HEK293 (cell line): ENCODE measurements around the gene ADGRG7.

Experiments used
- CTCF ChIA-PET: fragments of 350-600 bp; formaldehyde crosslinking; extraction: SDS; loops from one replicate; lab custom pipeline; 2021; ENCODE audit warnings: antibody characterized with exemption; lab: Yijun Ruan, JAX
- POLR2A ChIA-PET: fragments of 300-600 bp; formaldehyde crosslinking; extraction: SDS; loops from one replicate; lab custom pipeline; 2020; ENCODE audit warnings: antibody characterized with exemption, inconsistent platforms; lab: Yijun Ruan, JAX
- H3K27ac ChIP-seq: fragments of 200-500 bp; sonication (Bioruptor generic); 2 replicates; pipeline ENCODE4 v1.5.1; 2014; ENCODE audit warnings: low read depth, low read length, control low read depth, inconsistent platforms; ENCODE audit errors: extremely low read depth
- H3K36me3 ChIP-seq, 2 experiments: fragments of 200-500 bp in 1 of 2; sonication (Bioruptor generic) in 1 of 2; 1 replicate in 1 of 2; 2 replicates in 1 of 2; pipeline ENCODE4 v1.5.1; 2014 to 2017; ENCODE audit warnings: inconsistent platforms in 2 of 2, low read length in 2 of 2; ENCODE audit not compliant: control insufficient read depth in 2 of 2, insufficient read depth in 1 of 2
- H3K4me1 ChIP-seq: fragments of 200-500 bp; sonication (Bioruptor generic); 2 replicates; pipeline ENCODE4 v1.5.1; 2014; ENCODE audit warnings: mild to moderate bottlenecking, low read length, inconsistent platforms; ENCODE audit not compliant: control insufficient read depth, insufficient read depth
- H3K4me3 ChIP-seq: 2 replicates; pipeline ENCODE4 v1.5.1; 2011; ENCODE audit warnings: low read depth, mild to moderate bottlenecking, control low read depth, low read length, moderate library complexity
- H3K9me3 ChIP-seq: fragments of 200-500 bp; sonication (Bioruptor generic); 2 replicates; pipeline ENCODE4 v1.5.1; 2014; ENCODE audit warnings: low read depth, low read length, inconsistent platforms; ENCODE audit not compliant: control insufficient read depth, insufficient read depth
- BCL6B ChIP-seq: fragments of 450-650 bp; formaldehyde crosslinking; IDR thresholded peaks from 2 replicates; pipeline ENCODE4 v1.5.1; 2017; ENCODE audit warnings: missing biosample characterization, missing genetic modification characterization
- GLIS1 ChIP-seq: fragments of 450-650 bp; formaldehyde crosslinking; IDR thresholded peaks from 2 replicates; pipeline ENCODE4 v1.5.1; 2016; ENCODE audit warnings: missing biosample characterization, missing genetic modification characterization
- HOXC10 ChIP-seq: sonication (generic); formaldehyde crosslinking; IDR thresholded peaks from 2 replicates; pipeline ENCODE4 v1.8.1; 2023; ENCODE audit warnings: mild to moderate bottlenecking, missing genetic modification reagents
- KLF8 ChIP-seq: fragments of 450-650 bp; formaldehyde crosslinking; IDR thresholded peaks from 2 replicates; pipeline ENCODE4 v1.5.1; 2016; ENCODE audit warnings: missing biosample characterization, missing genetic modification characterization
- MYNN ChIP-seq: fragments of 450-650 bp; formaldehyde crosslinking; IDR thresholded peaks from 2 replicates; pipeline ENCODE4 v1.5.1; 2016; ENCODE audit warnings: missing biosample characterization, missing genetic modification characterization, borderline replicate concordance
- OSR2 ChIP-seq: fragments of 450-650 bp; formaldehyde crosslinking; IDR thresholded peaks from 2 replicates; pipeline ENCODE4 v1.5.1; 2016; ENCODE audit warnings: missing biosample characterization, missing genetic modification characterization
- PRDM1 ChIP-seq: fragments of 450-650 bp; formaldehyde crosslinking; IDR thresholded peaks from 2 replicates; pipeline ENCODE4; 2016; ENCODE audit warnings: missing biosample characterization, missing genetic modification characterization
- REPIN1 ChIP-seq: fragments of 450-650 bp; formaldehyde crosslinking; IDR thresholded peaks from 2 replicates; pipeline ENCODE4 v1.5.1; 2017; ENCODE audit warnings: missing biosample characterization, missing genetic modification characterization, low read depth
- SALL2 ChIP-seq: fragments of 450-650 bp; formaldehyde crosslinking; IDR thresholded peaks from 2 replicates; pipeline ENCODE4 v1.5.0; 2017; ENCODE audit warnings: missing biosample characterization, mild to moderate bottlenecking, missing genetic modification characterization, borderline replicate concordance
- ZBTB17 ChIP-seq: fragments of 450-650 bp; formaldehyde crosslinking; IDR thresholded peaks from 2 replicates; pipeline ENCODE4 v1.5.1; 2016; ENCODE audit warnings: missing biosample characterization, missing genetic modification characterization
- ZBTB20 ChIP-seq: fragments of 450-650 bp; formaldehyde crosslinking; IDR thresholded peaks from 2 replicates; pipeline ENCODE4 v1.5.1; 2016; ENCODE audit warnings: missing biosample characterization, missing genetic modification characterization
- ZNF112 ChIP-seq: fragments of 450-650 bp; formaldehyde crosslinking; IDR thresholded peaks from 2 replicates; pipeline ENCODE4 v1.5.0; 2017; ENCODE audit warnings: missing biosample characterization, missing genetic modification characterization
- ZNF280C ChIP-seq: fragments of 450-650 bp; formaldehyde crosslinking; IDR thresholded peaks from 2 replicates; pipeline ENCODE4 v1.5.1; 2016; ENCODE audit warnings: missing biosample characterization, missing genetic modification characterization
- ZNF280D ChIP-seq: fragments of 450-650 bp; formaldehyde crosslinking; IDR thresholded peaks from 2 replicates; pipeline ENCODE4 v1.5.1; 2016; ENCODE audit warnings: missing biosample characterization, missing genetic modification characterization
- ZNF335 ChIP-seq: fragments of 450-650 bp; formaldehyde crosslinking; conservative IDR thresholded peaks from 2 replicates; pipeline ENCODE4 v1.5.1; 2016; ENCODE audit warnings: missing biosample characterization, missing genetic modification characterization
- ZNF394 ChIP-seq: fragments of 450-650 bp; formaldehyde crosslinking; IDR thresholded peaks from 2 replicates; pipeline ENCODE4 v1.5.1; 2016; ENCODE audit warnings: missing biosample characterization, missing genetic modification characterization, mild to moderate bottlenecking, moderate library complexity, borderline replicate concordance
- ZNF416 ChIP-seq: fragments of 450-650 bp; formaldehyde crosslinking; IDR thresholded peaks from 2 replicates; pipeline ENCODE4 v1.5.1; 2016; ENCODE audit warnings: missing biosample characterization, missing genetic modification characterization
- ZNF426 ChIP-seq: fragments of 450-650 bp; formaldehyde crosslinking; IDR thresholded peaks from 2 replicates; pipeline ENCODE4 v1.5.1; 2017; ENCODE audit warnings: missing biosample characterization, missing genetic modification characterization, mild to moderate bottlenecking, inconsistent platforms, moderate library complexity
- ZNF560 ChIP-seq: fragments of 450-650 bp; formaldehyde crosslinking; IDR thresholded peaks from 2 replicates; pipeline ENCODE4 v1.5.1; 2017; ENCODE audit warnings: missing biosample characterization, missing genetic modification characterization, borderline replicate concordance
- ZNF660 ChIP-seq: fragments of 450-650 bp; IDR thresholded peaks from 2 replicates; pipeline ENCODE4 v1.5.1; 2018; ENCODE audit warnings: missing biosample characterization, mild to moderate bottlenecking, missing genetic modification characterization
- ZNF701 ChIP-seq: fragments of 450-650 bp; formaldehyde crosslinking; IDR thresholded peaks from 2 replicates; pipeline ENCODE4 v1.5.1; 2016; ENCODE audit warnings: missing biosample characterization, missing genetic modification characterization
- ZNF747 ChIP-seq: fragments of 450-650 bp; formaldehyde crosslinking; IDR thresholded peaks from 2 replicates; pipeline ENCODE4 v1.5.1; 2016; ENCODE audit warnings: missing biosample characterization, missing genetic modification characterization
- ZNF76 ChIP-seq: fragments of 450-650 bp; formaldehyde crosslinking; IDR thresholded peaks from 2 replicates; pipeline ENCODE4; 2016; ENCODE audit warnings: low read depth, missing biosample characterization, missing genetic modification characterization, borderline replicate concordance
- ZNF776 ChIP-seq: fragments of 450-650 bp; formaldehyde crosslinking; IDR thresholded peaks from 2 replicates; pipeline ENCODE4 v1.5.0; 2017; ENCODE audit warnings: missing biosample characterization, missing genetic modification characterization, borderline replicate concordance
- ZSCAN30 ChIP-seq: fragments of 450-650 bp; IDR thresholded peaks from 2 replicates; pipeline ENCODE4 v1.5.1; 2018; ENCODE audit warnings: missing biosample characterization, mild to moderate bottlenecking, missing genetic modification characterization, moderate library complexity
- TF ChIP-seq, protein P1 (sequence below): fragments of 450-650 bp; formaldehyde crosslinking; IDR thresholded peaks from 2 replicates; pipeline ENCODE4 v1.5.1; 2016; ENCODE audit warnings: missing biosample characterization, missing genetic modification characterization, low read depth
- TF ChIP-seq, protein P2 (sequence below): fragments of 450-650 bp; formaldehyde crosslinking; IDR thresholded peaks from 2 replicates; pipeline ENCODE4 v1.5.1; 2016; ENCODE audit warnings: missing biosample characterization, missing genetic modification characterization, low read depth

ADGRG7 gene

DNA sequence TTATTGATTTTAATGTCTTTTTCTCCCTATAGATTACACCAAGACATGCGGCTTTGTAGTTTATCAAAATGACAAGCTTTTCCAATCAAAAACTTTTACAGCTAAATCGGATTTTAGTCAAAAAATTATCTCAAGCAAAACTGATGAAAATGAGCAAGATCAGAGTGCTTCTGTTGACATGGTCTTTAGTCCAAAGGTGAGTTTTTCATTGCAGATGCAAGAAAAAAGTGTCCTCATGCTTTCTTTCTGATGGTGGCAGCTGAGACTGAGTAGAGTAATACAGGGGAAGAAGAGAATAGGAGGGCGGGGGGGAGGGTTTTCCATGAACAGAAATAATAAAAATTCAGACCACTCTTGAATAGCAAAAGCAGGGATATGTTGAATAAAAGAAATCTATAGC, 36.5 kb downstream of the ADGRG7 start:
- Histone ChIP-seq H3K4me3 (no peak overlapping the region), H3K36me3 (no peaks in the 10 kb centered on the region), H3K27ac (no peak overlapping the region), H3K4me1 (no peaks in the 10 kb centered on the region), H3K9me3 (no peaks in the 10 kb centered on the region)
- TF ChIP-seq ZNF394 (tag by site-specific recombination) (no peak), MYNN (tag by site-specific recombination) (no peak), BCL6B (tag by site-specific recombination) (no peak), GLIS1 (tag by site-specific recombination) (no peak), PRDM1 (no peak), ZNF701 (tag by site-specific recombination) (no peak), ZNF776 (tag by site-specific recombination) (no peak), ZNF426 (tag by site-specific recombination) (no peak), ZSCAN30 (tag by site-specific recombination) (no peak), ZNF660 (tag by site-specific recombination) (no peak), ZNF335 (tag by site-specific recombination) (no peak), ZBTB20 (tag by site-specific recombination) (no peak), OSR2 (tag by site-specific recombination) (no peak), ZNF560 (tag by site-specific recombination) (no peak), HOXC10 (CRISPR knock-in tag) (no peak), ZNF416 (tag by site-specific recombination) (no peak), ZBTB17 (tag by site-specific recombination) (no peak), ZNF76 (no peak)
- TF ChIP-seq, protein P1, sequence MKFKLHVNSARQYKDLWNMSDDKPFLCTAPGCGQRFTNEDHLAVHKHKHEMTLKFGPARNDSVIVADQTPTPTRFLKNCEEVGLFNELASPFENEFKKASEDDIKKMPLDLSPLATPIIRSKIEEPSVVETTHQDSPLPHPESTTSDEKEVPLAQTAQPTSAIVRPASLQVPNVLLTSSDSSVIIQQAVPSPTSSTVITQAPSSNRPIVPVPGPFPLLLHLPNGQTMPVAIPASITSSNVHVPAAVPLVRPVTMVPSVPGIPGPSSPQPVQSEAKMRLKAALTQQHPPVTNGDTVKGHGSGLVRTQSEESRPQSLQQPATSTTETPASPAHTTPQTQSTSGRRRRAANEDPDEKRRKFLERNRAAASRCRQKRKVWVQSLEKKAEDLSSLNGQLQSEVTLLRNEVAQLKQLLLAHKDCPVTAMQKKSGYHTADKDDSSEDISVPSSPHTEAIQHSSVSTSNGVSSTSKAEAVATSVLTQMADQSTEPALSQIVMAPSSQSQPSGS (tag by site-specific recombination), result no peak
- TF ChIP-seq, protein P2, sequence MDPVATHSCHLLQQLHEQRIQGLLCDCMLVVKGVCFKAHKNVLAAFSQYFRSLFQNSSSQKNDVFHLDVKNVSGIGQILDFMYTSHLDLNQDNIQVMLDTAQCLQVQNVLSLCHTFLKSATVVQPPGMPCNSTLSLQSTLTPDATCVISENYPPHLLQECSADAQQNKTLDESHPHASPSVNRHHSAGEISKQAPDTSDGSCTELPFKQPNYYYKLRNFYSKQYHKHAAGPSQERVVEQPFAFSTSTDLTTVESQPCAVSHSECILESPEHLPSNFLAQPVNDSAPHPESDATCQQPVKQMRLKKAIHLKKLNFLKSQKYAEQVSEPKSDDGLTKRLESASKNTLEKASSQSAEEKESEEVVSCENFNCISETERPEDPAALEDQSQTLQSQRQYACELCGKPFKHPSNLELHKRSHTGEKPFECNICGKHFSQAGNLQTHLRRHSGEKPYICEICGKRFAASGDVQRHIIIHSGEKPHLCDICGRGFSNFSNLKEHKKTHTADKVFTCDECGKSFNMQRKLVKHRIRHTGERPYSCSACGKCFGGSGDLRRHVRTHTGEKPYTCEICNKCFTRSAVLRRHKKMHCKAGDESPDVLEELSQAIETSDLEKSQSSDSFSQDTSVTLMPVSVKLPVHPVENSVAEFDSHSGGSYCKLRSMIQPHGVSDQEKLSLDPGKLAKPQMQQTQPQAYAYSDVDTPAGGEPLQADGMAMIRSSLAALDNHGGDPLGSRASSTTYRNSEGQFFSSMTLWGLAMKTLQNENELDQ, result no peak
- CTCF ChIA-PET, result no interaction called here
- POLR2A ChIA-PET, result no interaction called here

DNA sequence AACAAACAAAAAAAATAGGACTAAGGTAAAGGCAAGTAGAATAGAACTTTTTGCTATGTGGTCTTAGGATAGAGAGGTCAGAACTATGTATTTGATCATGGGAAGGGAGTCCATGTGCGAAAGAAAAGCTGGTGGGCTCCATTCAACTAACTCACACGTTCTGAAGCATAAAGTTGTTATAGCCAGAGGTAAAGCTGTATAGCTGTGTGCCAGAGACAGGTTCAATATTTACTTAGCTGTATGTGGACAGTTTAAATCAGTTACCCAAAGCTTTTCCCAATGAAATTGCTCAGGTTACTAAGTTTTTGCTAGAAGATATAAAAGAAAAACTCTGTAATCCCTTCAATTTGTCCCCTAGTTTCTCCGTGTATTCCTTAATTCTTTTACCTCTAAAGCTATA, 37.8 kb downstream of the ADGRG7 start:
- Histone ChIP-seq H3K4me1 (no peaks in the 10 kb centered on the region), H3K4me3 (no peak overlapping the region), H3K27ac (no peak overlapping the region), H3K36me3 (no peaks in the 10 kb centered on the region), H3K9me3 (no peaks in the 10 kb centered on the region)
- TF ChIP-seq ZNF280C (tag by site-specific recombination) (no peak), ZNF112 (no peak), ZNF747 (tag by site-specific recombination) (no peak), REPIN1 (tag by site-specific recombination) (no peak), KLF8 (no peak), ZNF280D (no peak), SALL2 (tag by site-specific recombination) (no peak)
- POLR2A ChIA-PET, result no interaction called here
- CTCF ChIA-PET, result interaction anchor here (0.7 kb wide), 2 partner anchors 62 to 151 kb away, joined by 4 to 6 read pairs; no protein-coding TSS in a partner anchor
